ENCODE results near the gene ZNF518A.

The ZNF518A gene, protein sequence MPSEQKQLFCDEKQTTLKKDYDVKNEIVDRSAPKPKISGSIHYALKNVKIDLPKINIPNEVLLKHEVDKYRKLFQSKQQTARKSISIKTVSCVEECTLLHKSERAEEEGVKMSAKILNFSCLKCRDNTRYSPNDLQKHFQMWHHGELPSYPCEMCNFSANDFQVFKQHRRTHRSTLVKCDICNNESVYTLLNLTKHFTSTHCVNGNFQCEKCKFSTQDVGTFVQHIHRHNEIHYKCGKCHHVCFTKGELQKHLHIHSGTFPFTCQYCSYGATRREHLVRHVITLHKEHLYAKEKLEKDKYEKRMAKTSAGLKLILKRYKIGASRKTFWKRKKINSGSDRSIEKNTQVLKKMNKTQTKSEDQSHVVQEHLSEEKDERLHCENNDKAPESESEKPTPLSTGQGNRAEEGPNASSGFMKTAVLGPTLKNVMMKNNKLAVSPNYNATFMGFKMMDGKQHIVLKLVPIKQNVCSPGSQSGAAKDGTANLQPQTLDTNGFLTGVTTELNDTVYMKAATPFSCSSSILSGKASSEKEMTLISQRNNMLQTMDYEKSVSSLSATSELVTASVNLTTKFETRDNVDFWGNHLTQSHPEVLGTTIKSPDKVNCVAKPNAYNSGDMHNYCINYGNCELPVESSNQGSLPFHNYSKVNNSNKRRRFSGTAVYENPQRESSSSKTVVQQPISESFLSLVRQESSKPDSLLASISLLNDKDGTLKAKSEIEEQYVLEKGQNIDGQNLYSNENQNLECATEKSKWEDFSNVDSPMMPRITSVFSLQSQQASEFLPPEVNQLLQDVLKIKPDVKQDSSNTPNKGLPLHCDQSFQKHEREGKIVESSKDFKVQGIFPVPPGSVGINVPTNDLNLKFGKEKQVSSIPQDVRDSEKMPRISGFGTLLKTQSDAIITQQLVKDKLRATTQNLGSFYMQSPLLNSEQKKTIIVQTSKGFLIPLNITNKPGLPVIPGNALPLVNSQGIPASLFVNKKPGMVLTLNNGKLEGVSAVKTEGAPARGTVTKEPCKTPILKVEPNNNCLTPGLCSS (N-terminal part only)

DNA sequence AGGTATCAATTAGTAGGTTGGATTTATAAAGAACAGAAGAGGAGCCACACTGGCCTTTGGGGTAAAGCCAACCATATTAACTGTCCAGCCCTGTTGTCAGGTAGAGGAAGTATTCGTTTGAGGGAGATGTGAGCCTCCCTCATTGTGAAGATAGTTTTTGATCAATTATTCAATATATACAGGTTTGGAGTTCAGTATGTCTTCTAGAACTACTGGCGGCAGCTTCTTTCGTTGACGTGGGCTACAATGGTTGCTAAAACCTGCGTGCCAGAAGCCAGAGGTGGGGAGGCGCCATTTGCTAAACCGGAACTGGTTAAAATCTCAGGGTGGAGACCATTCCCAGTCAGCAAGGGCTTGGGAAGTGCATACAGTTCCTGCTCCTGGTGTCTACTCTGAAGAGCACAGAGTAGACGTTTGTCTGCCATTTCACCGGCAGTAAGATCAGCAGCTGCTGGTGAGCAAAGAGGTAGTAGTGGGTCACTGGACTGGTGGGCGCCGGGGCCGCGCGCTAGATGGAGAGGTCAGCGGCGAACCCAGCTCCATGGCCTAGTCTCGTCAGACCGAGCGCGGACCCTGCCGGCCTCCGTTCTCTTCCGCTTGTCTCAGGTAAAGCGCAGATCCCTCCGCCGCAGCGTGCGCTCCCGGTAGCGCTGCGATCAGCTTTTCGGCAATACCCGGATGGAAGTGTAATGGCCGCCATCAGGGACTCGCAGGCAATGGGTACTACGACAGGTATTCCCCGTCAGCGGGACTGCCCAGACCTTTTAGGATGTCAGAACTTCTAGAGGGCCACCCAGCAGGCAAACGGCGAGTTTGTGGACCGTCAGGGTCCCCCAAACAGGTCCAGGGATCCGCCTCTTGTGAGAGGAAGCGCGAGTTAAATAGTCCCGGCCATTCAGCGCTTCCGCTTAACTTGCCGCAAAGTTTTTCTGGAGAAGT, at the start of gene ZNF518A:
Gene ZNF518A, plus strand, starts transcription at position 911 of the 939 bp plus-strand sequence. CDS start 26,026 bp downstream, outside the sequence.
- no peak for TF ChIP-seq CTCF (IDR thresholded peaks at IDR 0.05; ENCODE audit: low read depth, low read length)
- H3K4me3 ChIP-seq (ENCODE audit: low read depth, low read length) = peak within 1 kb of the TSS; percentile 77

GRCh38 chr10:96082153-96082552, 47.9 kb upstream of the ZNF518A start:
- no peak overlapping the region for H3K4me3 ChIP-seq (ENCODE audit: low read depth, low read length)
- no peak for TF ChIP-seq CTCF (IDR thresholded peaks at IDR 0.05; ENCODE audit: low read depth, low read length)

- TF ChIP-seq CTCF (IDR thresholded peaks at IDR 0.05; ENCODE audit: low read depth, low read length) = no peak
- no peak overlapping the region for H3K4me3 ChIP-seq (ENCODE audit: low read depth, low read length)
Measured at GRCh38 chr10:96082748-96083147, 47.3 kb upstream of the ZNF518A start.

DNA sequence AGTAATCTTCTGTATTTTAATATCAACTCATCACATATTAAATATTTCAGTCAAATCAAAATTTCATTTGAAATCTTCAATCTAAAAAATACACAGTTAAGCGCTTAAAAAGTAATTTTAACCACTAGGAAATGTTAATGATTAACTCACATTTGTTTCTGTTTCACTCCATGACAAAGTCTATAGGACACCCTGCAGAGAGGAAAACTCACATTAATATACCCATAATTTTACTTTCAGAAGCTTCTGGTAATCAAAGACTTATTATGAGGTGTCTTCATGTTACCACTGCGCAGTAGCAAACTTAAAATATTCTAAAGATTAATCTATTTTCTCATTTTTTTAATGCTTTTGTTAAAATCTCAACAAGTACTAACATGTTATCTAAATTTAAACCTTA, 41.0 kb upstream of the ZNF518A start:
- no peak for TF ChIP-seq CTCF (IDR thresholded peaks at IDR 0.05; ENCODE audit: low read depth, low read length)
- H3K4me3 ChIP-seq (ENCODE audit: low read depth, low read length) = peak overlapping the region; percentile 82

GRCh38 chr10:96089670-96090462, 40.2 kb upstream of the ZNF518A start:
- no peak for TF ChIP-seq CTCF (IDR thresholded peaks at IDR 0.05; ENCODE audit: low read depth, low read length)
- peak overlapping the region; percentile 82 for H3K4me3 ChIP-seq (ENCODE audit: low read depth, low read length)

DNA sequence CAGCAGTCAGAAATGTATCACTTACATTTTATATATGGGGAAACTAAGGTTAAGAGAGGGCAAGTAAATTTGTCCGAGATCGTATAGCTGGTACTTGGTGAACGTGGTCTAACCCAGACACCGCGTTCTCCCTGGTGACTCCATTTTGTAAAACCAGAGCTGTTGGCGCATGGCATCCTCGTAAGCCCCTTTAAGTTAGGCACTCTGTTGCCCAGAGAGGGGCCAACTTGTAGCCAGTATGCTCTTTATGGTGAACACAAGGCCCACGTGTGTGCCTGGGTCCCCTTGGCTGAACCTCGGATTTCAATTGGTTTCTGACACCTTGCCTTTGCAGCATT, 39.7 kb upstream of the ZNF518A start:
- peak overlapping the region; percentile 82 for H3K4me3 ChIP-seq (ENCODE audit: low read depth, low read length)
- no peak for TF ChIP-seq CTCF (IDR thresholded peaks at IDR 0.05; ENCODE audit: low read depth, low read length)
